GM13977 (cell line): ENCODE measurements around the gene MTERF4.

Experiments used
- DNase-seq: peaks from one replicate; pipeline ENCODE4 v3.0.0; 2012; ENCODE audit warnings: low spot score
- in situ Hi-C: fragments of 300-500 bp; cut with MboI; formaldehyde crosslinking; loops from one replicate; pipeline ENCODE4 v1.12.0; 2022; ENCODE audit warnings: low sequenced_read_pairs, low pct_unique_long_range_greater_than_20kb, mixed read lengths, inconsistent platforms; ENCODE audit not compliant: unreplicated experiment
- TF ChIP-seq, protein P1 (sequence below): IDR thresholded peaks from 2 replicates; pipeline ENCODE4 v1.5.1; 2012; ENCODE audit warnings: mild to moderate bottlenecking, control low read depth; ENCODE audit not compliant: insufficient read depth; ENCODE audit errors: extremely low read depth, missing control alignments

Gene MTERF4

DNA sequence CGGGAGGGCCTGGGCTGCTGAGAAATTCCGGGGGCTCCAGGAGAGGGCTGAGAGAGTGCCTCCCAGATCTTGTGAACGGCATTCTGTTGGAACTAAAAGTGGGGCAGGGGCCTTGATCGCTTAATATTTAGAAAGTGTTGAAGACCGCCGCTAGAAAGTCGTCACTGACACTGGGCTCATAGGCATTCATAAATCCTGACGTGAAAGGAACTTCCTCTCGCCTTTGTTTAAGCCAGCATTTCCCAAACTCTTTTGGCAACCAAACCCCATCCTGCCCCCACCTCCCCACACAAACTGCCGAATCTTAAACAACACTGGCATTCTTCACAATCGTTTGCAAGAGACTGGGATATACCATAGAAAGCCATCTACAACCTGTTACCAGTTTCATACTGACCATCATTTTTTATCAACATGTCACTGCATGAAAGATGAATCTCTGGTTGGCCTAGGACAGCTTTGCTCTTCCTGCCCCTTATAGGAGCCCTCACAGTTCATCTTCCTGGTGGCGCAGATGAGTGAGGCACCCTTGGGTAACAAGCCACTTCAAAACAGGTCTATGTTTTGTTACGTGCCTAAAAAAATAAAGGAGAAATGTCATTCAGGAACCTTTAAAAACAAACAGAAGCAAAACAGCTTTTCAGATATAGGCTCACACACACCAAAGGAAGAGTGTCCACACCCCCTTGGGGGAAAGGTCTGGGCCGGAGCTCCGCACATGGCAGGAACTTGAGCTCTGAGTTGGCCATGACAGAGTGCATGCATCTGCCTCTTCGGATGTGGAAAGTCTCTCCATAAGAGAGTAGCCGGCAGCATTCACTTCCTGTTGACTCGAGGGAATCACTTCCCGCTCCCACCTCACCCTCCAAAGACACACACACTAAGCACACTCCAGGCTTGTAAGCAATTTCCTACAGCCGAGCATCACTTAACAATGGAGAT lies 13.0 kb downstream of the MTERF4 start:
- in situ Hi-C loops = no loop called here
- TF ChIP-seq, protein P1, sequence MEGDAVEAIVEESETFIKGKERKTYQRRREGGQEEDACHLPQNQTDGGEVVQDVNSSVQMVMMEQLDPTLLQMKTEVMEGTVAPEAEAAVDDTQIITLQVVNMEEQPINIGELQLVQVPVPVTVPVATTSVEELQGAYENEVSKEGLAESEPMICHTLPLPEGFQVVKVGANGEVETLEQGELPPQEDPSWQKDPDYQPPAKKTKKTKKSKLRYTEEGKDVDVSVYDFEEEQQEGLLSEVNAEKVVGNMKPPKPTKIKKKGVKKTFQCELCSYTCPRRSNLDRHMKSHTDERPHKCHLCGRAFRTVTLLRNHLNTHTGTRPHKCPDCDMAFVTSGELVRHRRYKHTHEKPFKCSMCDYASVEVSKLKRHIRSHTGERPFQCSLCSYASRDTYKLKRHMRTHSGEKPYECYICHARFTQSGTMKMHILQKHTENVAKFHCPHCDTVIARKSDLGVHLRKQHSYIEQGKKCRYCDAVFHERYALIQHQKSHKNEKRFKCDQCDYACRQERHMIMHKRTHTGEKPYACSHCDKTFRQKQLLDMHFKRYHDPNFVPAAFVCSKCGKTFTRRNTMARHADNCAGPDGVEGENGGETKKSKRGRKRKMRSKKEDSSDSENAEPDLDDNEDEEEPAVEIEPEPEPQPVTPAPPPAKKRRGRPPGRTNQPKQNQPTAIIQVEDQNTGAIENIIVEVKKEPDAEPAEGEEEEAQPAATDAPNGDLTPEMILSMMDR = no peak

DNA sequence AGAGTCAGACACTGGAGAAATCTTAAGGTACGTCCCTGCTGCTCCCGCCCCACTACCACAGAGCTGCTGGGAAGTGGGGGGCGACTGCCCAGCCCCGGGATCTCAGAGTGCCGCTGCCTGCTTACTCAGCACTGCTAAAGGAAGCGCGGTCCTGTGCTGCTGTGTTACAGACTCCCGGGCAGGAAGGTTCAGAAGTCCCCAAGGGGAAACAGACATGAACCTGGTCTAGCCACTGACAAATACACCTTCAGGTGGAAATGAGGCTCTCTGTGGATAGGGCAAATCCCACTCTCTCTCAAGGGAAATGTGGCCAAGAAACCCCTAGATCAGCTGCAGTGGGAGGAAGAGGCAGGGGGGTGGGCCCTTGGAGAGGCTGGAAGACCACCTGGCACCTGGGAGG lies 13.7 kb downstream of the MTERF4 start:
- DNase-seq = no peak
- TF ChIP-seq, protein P1 = no peak
- in situ Hi-C loops = no loop called here

More for the DNA sequence above, 13.0 kb downstream of the MTERF4 start:
- DNase-seq = no peak

DNA sequence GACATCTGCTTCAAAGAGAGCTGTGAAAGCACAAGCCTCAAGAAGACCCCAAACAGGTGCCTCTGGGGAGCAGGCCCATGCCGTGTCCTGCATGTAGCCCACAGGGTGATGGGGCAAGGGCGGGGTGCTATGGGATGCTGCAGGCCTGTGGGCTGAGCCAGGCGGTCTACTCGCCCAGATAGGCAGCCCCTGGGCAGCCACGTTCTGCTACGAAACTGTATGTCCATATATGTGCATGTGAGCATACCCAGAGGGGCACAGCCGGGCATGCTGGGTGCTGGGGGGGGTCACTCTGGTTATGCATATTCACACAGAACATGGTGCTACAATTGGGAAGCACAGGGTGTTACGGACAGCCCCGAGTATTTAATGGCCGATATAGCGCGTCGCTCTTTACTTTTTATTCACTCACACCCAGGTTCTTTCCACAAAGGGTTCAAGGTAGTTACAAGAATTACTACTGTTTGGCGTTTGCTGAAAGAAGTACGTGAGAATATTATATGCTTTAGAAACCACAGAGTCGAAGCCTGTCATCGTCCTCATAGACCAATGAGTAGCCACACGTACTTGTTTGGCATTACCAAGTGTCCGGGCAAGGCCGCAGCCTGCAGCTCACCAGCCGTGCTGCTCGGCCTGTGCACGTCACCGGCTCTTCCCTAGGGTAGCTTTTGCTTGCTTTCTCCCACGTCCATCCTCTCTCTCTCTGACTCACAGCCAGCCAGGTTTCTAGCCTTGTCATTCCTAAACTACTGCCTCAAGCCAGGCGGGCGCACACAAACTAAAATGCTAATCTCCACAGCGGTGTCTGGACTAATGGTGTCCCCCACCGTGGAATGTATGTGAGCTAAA lies 14.4 kb downstream of the MTERF4 start:
- peak; percentile 63 for DNase-seq
- in situ Hi-C loops = no loop called here

DNA sequence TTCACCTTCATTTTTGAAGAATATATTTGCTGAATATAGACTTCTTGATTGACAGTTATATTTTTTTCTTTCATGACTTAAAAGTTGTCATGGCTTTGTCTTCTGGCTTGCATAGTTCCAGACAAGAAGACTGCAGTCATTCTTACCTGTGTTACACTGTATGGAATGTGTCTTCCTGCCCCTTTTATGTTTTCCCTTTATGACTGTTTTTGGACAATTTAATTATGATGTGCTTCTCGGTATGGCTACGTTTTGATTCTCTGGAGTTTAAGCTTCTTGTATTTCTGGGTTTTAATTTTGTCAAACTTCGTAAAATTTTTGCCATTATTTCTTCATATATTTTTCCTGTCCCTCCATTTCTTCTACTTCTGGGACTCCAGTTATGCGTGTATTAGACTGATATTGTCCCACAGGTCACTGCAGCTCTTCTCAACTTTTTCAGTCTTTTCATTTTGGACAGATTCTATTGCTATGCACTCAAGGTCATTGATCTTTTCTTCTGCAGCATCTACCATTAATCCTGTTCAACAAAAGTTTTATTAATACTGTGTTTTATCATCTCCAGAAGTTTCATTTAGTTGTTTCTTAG lies 17.1 kb downstream of the MTERF4 start:
- TF ChIP-seq, protein P1 = no peak
- in situ Hi-C loops = no loop called here
- DNase-seq = no peak

More for the DNA sequence above, 14.4 kb downstream of the MTERF4 start:
- TF ChIP-seq, protein P1 = no peak

DNA sequence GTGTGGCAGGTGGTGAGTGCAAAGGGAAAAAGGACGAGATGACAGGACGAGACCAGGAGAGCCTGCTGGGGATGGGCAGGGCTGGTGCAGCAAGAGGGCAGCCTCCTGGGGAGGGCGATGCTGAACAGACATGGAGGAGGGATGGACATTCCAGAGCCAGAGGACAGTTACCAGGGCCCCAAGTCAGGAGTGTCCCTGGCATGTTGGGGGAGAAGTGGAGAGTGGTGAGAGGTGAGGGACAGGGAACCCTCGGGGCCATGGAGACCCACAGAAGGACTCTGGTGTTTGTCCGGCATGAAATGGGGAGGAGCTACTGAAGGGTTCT lies 19.0 kb downstream of the MTERF4 start:
- in situ Hi-C loops = no loop called here
- TF ChIP-seq, protein P1 = no peak
- DNase-seq = no peak

DNA sequence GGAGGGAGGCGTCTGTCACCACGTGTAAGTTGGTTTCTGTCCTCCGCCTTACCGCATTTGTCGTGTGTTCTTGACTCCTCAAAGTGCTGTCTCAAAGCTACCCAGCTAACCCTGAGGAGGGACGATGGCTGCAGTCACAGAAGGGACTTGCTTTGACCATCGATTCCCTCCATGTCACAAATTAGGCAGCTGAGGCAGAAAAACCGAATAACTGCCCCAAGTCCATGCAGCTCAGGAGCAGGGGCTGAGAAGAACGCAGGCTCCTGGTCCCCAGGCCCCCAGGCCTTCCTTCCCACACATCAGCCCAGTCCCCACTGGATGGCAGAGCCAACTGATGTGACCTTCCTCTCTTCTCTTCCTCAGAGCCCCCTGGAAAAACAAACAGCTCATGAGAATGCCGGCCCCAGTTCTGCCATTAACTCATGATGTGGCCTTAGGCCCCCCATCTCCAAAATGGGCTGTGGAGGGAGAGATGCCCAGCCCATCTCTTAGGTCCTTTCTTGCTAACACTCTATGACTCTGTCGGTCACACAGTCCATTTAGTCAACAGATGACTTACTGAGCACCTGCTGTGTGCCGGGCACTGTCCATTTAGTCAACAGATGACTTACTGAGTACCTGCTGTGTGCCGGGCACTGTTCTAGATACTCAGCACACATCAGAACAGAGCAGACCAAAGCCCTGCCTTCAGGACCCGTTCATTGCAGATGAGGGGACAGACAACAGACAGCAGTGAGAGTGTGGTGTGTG lies 19.6 kb downstream of the MTERF4 start:
- TF ChIP-seq, protein P1 = no peak
- DNase-seq = no peak
- in situ Hi-C loops = no loop called here
